HG03432 (cell line): ENCODE data around the gene CFAP119.
"Not testable (repeated sequence)": the region's sequence is repeated elsewhere in the genome, so short reads cannot be mapped to it uniquely, and the experiment has no call there.

Source experiments
- ATAC-seq: cut with Tn5 transposase; IDR thresholded peaks from one replicate; pipeline ENCODE4 v1.9.1; 2021; ENCODE audit warnings: mild to moderate bottlenecking, moderate library complexity; ENCODE audit not compliant: unreplicated experiment

Gene CFAP119

DNA sequence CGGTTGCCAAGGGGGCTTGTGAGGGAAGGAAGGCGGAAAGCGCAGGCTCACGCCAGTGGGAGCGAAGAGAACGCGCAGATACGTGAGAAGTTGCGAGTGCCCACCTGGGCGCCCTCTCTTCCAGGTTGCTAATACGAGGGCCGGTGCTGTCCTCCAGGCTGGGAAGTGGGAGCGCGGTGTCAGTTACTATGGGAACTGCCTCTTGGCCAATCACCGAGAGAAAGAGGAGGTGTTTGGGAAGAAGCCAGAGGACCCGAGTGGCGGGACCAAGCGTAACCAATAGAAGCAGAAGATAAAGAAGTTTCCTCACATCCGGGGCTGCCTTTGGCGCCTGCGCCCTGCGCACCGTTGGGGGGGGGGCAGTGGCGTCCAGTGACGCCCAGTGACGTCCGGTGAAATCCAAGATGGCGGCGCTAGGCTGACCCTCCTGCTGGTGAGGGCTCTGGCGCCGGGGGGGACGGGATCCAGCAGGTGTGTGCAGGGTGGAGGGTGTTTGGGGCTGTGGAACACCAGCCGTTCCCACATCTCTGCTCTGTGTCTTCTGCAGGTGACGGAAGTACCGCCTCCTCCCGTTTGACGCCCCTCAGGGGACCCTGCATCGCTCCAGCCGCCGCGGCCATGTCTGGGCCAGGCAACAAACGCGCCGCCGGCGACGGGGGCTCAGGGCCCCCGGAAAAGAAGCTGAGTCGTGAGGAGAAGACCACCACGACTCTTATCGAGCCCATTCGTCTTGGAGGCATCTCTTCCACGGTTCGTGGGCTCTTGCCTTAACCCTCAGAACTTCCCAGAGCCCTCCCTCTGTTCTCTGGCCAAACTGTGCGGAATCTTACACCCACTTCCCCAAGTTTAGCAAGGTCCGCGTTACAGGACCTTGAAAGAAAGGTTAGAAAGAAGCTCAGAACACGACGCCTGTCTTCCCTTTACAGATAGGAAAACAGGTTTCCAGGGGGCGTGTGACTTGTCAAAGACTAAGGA lies at the start of gene CFAP119, which contains the start of gene RNF40:
CFAP119 (minus strand) TSS at position 135 of the 975 bp plus-strand sequence. CDS start 314 bp downstream, outside the sequence.
RNF40 (plus strand) TSS at position 395 of the 975 bp plus-strand sequence; CDS start at position 619, 224 bp downstream.
- ATAC-seq, result peak; percentile 87

DNA sequence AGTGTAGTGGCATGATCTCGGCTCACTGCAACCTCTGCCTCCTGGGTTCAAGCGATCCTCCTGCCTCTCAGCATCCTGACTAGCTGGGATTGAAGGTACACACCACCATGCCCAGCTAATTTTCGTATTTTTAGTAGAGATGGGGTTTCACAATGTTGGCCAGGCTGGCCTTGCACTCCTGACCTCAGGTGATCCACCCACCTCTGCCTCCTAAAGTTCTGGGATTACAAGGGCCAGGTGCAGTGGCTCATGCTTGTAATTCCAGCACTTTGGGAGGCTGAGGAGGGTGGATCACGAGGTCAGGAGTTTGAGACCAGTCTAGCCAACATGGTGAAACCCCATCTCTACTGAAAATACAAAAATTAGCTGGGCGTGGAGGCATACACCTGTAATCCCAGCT lies 47.8 kb upstream of the CFAP119 start:
- ATAC-seq, result not testable (repeated sequence)

DNA sequence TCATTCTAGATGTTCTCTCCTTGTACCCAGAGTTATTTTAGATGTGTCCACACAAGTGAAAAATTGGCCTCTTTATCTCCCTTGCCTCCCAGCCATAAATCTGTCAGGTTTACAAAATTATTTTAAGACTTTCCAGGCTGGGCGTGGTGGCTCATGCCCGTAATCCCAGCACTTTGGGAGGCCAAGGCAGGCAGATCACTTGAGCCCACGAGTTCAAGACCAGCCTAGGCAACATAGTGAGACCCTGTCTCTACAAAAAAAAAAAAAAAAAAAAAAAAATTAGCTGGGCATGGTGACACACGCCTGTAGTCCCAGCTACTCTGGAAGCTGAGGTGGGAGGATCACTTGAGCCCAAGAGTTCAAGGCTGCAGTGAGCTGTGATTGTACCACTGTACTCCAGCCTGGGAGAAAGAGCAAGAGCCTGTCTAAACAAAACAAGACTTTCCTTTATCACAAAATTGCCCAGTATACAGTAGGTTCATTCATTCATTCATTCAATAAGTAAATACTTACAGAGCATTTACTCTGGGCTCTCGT lies 47.1 kb upstream of the CFAP119 start:
- ATAC-seq, result not testable (repeated sequence)

DNA sequence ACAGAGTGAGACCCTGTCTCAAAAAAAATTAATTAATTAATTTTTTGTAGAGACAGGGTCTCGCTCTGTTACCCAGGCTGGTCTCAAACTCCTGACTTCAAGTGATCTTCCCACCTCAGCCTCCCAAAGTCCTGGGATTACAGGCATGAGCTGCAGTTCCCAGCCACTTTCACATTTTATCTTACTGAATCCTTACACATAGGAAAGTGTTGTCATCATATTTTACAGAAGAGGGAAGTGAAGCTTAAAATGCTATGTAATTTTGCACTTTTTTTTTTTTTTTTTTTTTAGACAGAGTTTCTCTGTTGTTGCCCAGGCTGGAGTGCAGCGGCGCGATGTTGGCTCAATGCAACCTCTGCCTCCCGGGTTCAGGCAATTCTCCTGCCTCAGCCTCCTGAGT lies 46.3 kb upstream of the CFAP119 start:
- ATAC-seq, result no peak

DNA sequence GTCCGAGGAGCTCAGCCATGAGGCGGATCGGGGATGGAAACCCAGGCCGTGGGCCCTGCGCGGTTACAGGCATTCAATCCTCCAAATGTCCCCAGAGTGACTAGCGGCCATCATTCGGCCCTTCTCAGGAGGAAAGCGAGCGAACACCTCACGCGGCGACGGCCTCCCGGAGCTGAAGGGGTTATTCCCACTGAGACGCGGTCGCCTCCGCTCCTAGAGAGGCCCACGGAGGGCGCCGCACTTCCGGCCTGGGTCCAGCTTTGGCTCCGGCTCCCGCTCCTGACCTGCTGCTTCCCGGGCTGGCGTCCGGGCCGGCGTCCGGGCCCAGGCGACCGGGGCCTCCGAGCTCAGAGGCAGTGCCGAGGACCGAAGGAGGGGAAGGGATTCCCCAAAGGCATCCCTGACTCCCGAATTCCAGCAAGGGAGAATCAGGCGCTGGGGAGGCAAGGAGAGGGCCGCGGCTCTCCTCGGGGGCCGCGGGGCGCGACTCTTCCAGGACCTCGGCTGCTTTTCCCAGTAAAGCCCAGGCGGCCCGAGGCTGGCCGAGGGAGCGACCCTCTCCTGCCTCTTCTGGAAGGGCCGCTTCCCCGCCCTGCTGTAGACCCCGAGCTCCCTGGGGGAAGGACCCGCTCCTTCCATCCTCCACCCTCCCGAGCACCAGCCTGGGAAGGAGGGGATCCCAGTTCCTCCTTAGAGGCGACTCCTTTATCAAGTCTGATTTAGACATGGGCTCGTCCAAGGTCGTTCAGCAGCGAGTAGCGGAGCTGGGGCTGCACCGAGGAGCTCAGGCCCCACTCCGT lies 43.7 kb upstream of the CFAP119 start:
- ATAC-seq, result no peak

DNA sequence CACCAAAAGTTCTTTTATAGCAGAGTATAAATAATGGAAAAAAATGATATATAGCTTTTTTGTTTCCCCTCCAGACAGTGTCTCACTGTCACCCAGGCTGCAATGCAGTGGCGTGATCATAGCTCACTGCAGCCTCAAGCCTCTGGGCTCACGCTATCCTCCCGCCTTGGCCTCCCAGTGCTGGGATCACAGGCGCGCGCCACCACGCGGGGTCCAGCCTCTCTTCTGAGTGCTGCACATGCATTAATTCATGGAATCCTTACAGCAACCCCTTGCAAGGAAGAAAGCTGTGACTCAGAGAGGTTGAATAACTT lies 43.2 kb upstream of the CFAP119 start:
- ATAC-seq, result no peak

DNA sequence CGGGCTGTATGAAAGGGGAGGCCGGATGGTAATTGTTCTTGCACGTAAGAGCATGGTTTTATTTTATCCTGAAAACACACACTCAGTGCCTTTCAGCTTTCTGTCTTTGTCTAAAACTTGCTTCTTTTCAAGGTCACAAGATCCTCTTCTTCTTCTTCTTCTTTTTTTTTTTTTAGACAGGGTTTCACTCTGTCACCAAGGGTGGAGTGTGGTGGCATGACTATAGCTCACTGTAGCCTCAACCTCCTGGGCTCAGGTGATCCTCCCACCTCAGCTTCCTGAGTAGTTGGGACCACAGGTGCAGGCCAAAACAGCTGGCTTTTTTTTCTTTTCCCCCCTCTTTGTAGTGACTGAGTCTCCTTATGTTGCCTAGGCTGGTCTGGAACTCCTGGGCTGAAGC lies 41.1 kb upstream of the CFAP119 start:
- no peak for ATAC-seq

DNA sequence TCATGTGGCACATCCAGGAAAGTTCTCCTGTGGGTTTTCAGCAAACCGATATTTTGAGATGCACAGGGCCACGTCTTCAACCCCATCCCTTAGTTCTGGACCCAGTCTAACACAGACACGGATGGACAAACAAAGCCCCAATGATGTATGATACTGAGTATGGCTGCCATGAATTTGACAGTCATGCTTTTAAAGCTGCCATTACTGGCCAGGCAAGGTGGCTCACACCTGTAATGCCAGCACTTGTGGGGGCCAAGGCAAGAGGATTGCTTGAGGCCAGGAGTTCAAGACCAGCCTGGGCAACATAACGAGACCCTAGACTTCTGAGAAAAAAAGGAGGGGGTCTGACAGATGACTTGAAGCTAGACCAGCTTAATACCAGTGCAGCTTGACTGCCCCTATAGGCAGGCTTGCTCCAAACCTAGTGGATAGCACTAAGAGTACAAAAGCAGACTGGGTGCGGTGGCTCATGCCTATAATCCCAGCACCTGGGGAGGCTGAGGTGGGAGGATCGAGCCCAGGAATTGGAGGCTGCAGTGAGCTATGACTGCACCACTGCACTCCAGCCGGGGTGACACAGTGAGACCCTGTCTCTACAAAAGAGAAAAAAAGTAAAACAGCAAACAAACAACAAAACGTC lies 35.9 kb upstream of the CFAP119 start:
- no peak for ATAC-seq

DNA sequence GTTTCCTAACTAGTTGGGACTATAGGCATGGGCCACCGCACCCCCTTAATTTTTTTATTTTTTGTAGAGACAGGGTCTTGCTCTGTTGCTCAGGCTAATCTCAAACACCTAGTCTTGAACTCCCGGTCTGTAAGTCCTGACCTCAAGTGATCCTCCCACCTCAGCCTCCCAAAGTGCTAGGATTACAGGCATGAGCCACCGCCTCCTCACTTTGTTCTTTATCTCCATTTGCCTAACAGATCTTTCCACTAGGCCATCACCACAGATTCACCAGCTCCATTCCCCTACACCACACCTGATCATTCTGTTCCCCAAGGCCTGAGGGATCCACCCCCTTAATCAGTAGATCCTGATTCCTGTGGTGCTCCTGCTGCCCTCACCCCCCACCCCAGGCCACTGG lies 32.8 kb upstream of the CFAP119 start:
- no peak for ATAC-seq

DNA sequence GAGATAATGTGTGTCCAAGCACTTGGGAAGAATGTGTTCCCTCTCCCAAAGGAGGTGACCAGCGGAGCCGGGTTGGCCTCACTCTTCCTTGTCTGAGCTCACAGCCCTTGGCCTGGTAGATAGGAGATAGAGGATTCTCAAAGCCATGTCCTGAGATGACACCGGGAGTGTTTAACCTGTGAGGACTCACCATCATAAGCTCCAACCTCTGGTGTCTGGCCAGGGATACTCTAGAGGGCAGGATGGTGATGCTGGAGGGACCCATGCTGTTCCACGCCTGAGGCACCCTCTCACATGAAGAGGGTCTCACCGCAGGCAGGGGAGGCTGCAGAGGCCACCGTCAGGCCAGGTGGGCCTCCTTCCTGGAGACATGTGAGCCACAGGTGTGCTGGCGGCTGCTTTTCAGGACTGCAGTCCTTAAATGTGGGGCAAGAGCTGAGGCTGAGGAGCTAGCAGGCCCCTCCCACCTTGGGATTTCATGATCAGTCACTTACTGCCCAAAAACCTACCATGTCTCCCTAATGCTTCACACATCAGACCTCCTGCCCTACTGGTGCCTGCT lies 31.7 kb upstream of the CFAP119 start:
- ATAC-seq, result no peak

DNA sequence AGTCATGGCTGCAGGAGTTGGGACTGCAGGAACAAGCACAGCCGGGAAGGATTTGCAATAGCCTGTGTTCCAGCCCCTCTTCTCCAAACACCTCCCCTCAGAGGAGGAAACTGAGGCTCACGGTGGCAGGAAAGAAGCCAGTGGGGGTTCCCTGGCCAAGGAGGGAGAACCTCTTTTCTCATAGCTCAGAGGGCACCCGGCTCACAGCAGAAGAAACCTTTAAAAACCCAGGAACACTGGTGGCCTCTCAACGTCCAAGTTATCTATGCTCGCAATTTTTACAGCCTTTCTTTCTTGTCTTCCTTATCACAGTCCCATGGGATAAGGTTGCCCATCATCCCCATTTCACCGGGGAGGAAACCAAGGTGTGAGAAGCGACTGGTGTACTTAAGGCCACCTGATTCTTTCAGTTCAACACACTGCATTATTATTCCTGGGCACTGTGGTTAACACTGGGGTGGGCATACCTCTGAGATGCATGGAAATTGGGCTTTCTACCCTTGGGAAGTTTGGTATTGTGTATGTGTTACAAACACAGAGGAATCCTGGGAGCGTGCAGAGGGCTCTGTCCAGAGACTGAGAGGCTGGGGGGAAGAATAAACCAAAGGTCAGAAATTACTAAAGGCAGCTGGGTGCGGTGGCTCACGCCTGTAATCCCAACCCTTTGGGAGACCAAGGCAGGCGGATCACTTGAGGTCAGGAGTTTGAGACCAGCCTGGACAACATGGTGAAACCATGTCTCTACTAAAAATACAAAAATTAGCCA lies 25.9 kb upstream of the CFAP119 start:
- no peak for ATAC-seq

DNA sequence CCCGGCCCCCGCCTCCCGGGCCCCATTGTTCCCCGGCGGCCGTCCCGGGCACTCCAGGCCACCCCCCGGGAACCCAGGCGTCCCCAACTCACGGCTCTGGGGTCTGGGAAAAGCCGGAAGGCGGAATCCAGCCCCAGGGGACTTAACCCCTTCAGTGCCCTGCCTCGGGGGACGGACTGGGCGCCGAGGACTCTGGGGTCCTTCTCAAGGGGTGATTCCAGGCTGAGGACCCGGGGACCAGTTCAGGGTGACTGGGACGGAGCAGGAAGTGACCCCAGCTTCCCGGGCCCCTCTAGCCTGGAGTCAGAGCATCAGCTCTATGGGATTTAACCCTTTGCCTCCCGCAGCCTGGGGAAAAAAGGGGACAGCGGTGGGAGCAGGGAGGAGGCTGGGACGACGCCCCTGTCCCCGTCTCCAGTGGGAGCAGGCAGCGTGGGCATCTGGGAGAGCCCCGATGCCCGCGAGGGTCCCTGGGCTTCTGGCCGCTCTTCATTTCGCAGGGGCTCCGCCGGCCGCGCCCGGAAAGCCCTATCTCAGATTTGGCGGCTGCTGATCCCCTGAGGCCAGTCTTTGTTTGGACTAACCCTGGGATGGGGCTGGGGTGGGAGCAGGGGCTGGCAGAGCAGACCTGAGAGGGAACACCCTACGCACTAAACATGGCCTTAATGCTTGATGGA lies 25.2 kb upstream of the CFAP119 start, which contains the start of gene ZNF629:
ZNF629 (minus strand) TSS at position 270 of the 677 bp plus-strand sequence. CDS start 2,723 bp downstream, outside the sequence.
- no peak for ATAC-seq

DNA sequence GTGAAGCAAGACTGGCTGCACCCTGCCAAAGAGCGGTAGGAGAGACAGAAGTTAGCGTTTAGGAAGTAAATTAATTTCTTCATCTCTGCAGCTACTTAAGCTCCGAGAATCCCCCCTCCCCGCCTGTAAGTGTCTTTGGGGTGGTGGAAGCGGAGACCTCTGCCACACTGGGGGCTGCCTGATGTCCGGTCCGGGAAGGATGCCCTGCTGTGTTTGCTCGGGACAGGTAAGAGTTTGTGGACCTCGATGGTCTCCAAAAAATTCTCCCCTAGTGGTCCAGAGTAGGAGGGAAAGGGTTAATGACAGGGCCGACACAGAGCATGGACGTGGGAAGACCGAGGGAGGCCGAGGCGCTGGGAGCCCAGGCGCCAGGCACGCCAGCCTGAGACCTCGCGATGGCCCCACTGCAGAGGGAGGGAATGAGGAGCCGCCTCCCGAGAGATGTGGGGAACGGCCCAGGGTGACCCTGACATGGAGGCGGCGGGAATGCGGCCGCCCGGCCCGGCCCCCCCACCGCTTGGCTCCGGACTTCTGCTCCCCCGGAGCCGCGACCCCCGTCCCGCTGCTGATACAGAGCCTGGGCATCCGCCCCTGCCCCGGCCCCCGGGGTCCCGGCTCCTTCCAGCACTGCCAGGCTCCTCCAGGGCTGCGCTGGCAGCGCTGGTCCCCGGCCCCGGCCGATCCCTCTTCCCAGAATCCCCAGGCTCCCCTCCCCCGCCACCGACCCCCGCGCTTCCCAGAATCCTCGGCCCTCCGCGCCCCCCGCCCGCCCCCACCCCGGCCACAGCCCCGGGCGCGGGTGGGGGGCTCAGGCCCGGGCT lies 24.5 kb upstream of the CFAP119 start:
- no peak for ATAC-seq

DNA sequence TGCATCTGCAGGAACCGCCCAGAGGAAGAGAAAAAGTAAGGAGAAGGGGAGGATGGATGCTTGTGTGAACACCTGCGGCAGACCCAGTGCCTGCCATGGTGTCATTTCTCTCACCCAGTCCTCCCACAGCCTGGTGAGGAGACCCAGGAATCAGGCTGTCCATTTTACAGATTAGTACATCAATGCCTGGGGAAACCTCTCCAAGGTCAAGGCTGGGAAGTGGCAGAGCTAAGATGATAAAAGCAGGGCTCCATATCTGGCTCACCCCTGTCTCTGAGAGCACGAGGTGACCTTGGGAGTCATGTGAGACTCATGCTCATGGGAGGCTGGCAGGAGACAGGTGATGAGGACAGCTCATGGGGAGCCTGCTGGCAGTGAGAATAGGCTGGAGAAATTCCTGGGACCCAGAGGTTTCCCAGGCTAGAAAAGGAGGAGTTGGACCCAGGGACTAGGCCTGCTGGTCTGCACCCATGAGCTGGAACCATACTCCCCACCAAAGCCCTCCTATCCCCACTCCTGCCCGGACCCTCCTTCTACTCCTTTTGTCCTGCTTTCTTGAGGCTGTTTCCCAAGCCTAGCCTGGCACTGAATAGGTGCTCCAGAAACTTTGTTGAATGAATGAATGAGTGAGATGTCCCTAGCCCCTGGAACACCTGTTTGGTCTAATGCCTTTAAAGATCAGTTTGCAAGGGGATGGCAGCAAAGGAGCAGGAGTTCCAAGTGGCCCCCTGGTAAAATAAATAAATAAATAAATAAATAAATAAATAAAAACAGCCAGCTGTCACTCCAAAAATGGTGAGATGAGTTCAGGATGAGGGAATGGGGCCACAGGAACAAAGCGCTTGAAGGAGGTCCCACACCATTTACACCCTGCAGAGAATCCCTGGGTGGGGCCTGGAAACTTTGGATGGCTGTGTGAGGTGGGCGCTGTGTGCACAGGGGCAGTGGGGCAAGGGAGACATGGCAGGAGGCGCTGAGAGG lies 23.6 kb upstream of the CFAP119 start:
- ATAC-seq, result no peak

DNA sequence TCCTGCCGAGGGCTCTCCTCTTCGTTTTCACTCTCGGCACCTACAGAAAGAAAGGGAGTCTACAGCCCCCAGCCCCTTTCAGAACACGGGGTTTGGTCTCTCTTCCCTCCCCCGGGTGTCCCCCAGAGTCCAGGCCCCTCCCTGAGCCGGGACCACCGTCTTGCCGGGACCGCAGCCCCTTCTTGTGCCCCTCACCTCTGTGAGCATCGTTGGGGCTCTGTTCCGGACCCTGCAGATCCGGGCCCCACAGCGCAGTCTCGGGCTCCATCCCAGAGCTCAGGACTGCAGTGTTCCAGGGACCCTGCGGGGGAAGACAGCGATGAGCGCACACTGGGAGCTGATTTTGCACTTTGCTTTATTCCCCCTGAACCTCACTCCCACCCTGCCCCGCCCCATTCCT lies 22.4 kb upstream of the CFAP119 start:
- no peak for ATAC-seq

DNA sequence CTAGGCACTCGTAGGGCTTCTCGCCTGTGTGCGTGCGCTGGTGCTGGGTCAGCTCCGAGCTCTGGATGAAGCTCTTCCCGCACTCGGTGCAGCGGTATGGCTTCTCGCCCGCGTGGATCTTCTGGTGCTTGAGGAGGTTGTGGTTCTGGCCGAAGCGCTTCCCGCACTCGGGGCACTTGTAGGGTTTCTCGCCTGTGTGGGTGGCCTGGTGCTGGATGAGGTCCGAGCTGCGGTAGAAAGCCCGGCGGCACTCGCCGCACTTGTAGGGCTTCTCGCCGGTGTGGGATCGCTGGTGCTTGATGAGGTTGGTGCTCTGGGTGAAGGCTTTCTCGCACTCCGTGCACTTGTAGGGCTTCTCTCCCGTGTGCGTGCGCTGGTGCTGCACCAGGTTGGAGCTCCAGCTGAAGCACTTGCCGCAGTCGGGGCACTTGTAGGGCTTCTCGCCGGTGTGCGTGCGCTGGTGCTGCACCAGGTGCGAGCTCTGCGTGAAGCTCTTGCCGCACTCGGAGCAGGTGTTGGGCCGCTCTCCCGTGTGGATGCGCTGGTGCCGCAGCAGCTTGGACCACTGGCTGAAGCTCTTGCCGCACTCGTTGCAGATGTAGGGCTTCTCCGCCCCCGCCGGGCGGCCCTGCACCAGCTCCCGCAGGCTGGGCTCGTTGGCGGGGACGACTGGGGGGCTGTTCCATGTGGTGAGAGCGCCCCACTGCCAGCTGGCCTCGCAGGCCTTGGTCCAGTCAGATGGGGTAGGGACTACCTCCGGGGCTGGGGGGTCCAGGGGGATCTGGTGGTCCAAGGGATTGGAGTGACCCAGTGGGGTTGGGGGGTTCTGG lies 21.6 kb upstream of the CFAP119 start:
- ATAC-seq, result no peak
